K562 (cell line): ENCODE measurements around the gene CCDC181.

ENCODE experiments used
- EP400 ChIP-seq: fragments of 450-650 bp; IDR thresholded peaks from 2 replicates; pipeline ENCODE4 v1.6.1; 2017; ENCODE audit warnings: antibody characterized with exemption, mild to moderate bottlenecking, moderate library complexity
- MAZ ChIP-seq, 2 experiments: fragments of 450-650 bp in 1 of 2; sonication (generic) in 1 of 2; formaldehyde crosslinking; IDR thresholded peaks in 1 of 2; conservative IDR thresholded peaks in 1 of 2; 2 replicates each; pipeline versions ENCODE4 v1.4.0 to v1.5.0; 2020; ENCODE audit warnings: mild to moderate bottlenecking in 1 of 2, missing genetic modification reagents in 1 of 2
- MYNN ChIP-seq, 2 experiments: sonication (generic); formaldehyde crosslinking in 1 of 2; IDR thresholded peaks; 2 replicates each; pipeline versions ENCODE4 v1.5.0 to v1.6.1; 2016 to 2020; ENCODE audit warnings: antibody characterized with exemption in 1 of 2, missing genetic modification reagents in 1 of 2
- TAF1 ChIP-seq: IDR thresholded peaks from 2 replicates; pipeline ENCODE4 v1.6.1; 2011; ENCODE audit warnings: mild to moderate bottlenecking, low read length, moderate library complexity; ENCODE audit not compliant: insufficient read depth, control insufficient read depth, severe bottlenecking; ENCODE audit errors: extremely low read depth

- TF ChIP-seq MAZ (CRISPR knock-in tag; conservative IDR thresholded peaks at IDR 0.05 in 1 of 2, IDR thresholded peaks at IDR 0.05 in 1 of 2) (no peak), TAF1 (no peak), EP400 (no peak), MYNN (IDR thresholded peaks at IDR 0.05) (no peak), MYNN (CRISPR knock-in tag; IDR thresholded peaks at IDR 0.05) (no peak)
Observed at GRCh38 chr1:169427081-169427641, at the start of gene CCDC181.
